GM12878 (cell line): ENCODE measurements around the gene KNTC1.

Experiments
- STAT1 ChIP-seq: fragments of 450-650 bp; conservative IDR thresholded peaks from 2 replicates; pipeline ENCODE4 v1.6.1; 2014; ENCODE audit warnings: antibody characterized with exemption, mild to moderate bottlenecking
- WRNIP1 ChIP-seq: IDR thresholded peaks from 2 replicates; pipeline ENCODE4 v1.6.1; 2011; ENCODE audit warnings: low read depth, low read length, improper control_type of control experiment, borderline replicate concordance
- TF ChIP-seq, protein P1 (sequence below), 3 experiments: IDR thresholded peaks in 2 of 3; conservative IDR thresholded peaks in 1 of 3; 2 replicates each; pipeline ENCODE4 v1.5.1; 2011; ENCODE audit warnings: low read depth in 3 of 3, low read length in 3 of 3, mild to moderate bottlenecking in 3 of 3, control low read depth in 2 of 3, moderate library complexity in 2 of 3, inconsistent platforms in 1 of 3, mixed read lengths in 1 of 3; ENCODE audit not compliant: control insufficient read depth in 2 of 3, insufficient read depth in 1 of 3; ENCODE audit errors: extremely low read depth in 1 of 3

DNA sequence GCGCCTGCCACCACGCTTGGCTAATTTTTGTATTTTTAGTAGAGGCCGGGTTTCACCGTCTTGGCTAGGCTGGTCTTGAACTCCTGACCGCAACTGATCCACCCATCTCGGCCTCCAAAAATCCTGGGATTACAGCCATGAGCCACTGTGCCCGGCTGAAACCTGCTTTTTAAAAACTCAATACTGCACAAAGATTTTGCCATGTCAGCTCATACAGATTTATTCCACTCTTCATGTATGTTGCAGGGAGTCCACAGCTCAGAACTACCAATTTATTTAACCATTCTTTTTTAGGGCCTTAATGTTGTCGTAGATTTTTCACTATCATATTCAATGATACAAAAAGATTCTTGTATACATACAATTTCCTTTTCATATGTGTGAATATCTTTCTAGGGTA lies 46.3 kb upstream of the KNTC1 start:
- TF ChIP-seq WRNIP1: no peak
- TF ChIP-seq STAT1: no peak
- TF ChIP-seq, protein P1, sequence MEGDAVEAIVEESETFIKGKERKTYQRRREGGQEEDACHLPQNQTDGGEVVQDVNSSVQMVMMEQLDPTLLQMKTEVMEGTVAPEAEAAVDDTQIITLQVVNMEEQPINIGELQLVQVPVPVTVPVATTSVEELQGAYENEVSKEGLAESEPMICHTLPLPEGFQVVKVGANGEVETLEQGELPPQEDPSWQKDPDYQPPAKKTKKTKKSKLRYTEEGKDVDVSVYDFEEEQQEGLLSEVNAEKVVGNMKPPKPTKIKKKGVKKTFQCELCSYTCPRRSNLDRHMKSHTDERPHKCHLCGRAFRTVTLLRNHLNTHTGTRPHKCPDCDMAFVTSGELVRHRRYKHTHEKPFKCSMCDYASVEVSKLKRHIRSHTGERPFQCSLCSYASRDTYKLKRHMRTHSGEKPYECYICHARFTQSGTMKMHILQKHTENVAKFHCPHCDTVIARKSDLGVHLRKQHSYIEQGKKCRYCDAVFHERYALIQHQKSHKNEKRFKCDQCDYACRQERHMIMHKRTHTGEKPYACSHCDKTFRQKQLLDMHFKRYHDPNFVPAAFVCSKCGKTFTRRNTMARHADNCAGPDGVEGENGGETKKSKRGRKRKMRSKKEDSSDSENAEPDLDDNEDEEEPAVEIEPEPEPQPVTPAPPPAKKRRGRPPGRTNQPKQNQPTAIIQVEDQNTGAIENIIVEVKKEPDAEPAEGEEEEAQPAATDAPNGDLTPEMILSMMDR (IDR thresholded peaks at IDR 0.05 in 2 of 3, conservative IDR thresholded peaks at IDR 0.05 in 1 of 3; ENCODE audit: control insufficient read depth in 2 of 3, extremely low read depth in 1 of 3, insufficient read depth in 1 of 3, low read depth in 3 of 3, low read length in 3 of 3): no peak
